Endodermal cell (in vitro differentiated cells): ENCODE measurements around the gene DAAM2. TPM values are rescaled to one million over a fixed set of nuclear protein-coding genes. Genes with fewer than 3 reads are reported as not detected.

Experiments used
- DNase-seq: peaks from one replicate; pipeline ENCODE4 v3.0.0-alpha.2; 2017
- H3K27ac ChIP-seq: 2 replicates; pipeline ENCODE4 v1.5.1; 2013; ENCODE audit warnings: mild to moderate bottlenecking, low read depth, low read length, moderate library complexity
- H3K27me3 ChIP-seq: 2 replicates; pipeline ENCODE4 v1.6.1; 2013; ENCODE audit warnings: mild to moderate bottlenecking, low read length, moderate library complexity; ENCODE audit not compliant: insufficient read depth, control insufficient read depth, poor library complexity, severe bottlenecking
- H3K36me3 ChIP-seq: 2 replicates; pipeline ENCODE4 v1.7.0; 2013; ENCODE audit warnings: mild to moderate bottlenecking, low read length, moderate library complexity; ENCODE audit not compliant: control insufficient read depth, insufficient read depth
- H3K4me1 ChIP-seq: one replicate; pipeline ENCODE4 v1.7.0; 2013; ENCODE audit warnings: low read length; ENCODE audit not compliant: control insufficient read depth, insufficient read depth
- H3K4me3 ChIP-seq: 2 replicates; pipeline ENCODE4 v1.5.1; 2013; ENCODE audit warnings: mild to moderate bottlenecking, low read length, moderate library complexity
- H3K9ac ChIP-seq: 2 replicates; pipeline ENCODE4 v1.6.1; 2013; ENCODE audit warnings: mild to moderate bottlenecking, low read length, moderate library complexity; ENCODE audit not compliant: poor library complexity, severe bottlenecking; ENCODE audit errors: extremely low read depth
- H3K9me3 ChIP-seq: 2 replicates; pipeline ENCODE4 v1.6.1; 2013; ENCODE audit warnings: mild to moderate bottlenecking, low read length, moderate library complexity; ENCODE audit not compliant: control insufficient read depth
- H3K27ac Mint-ChIP-seq: 2 replicates; pipeline ENCODE4 v1.8.0; 2020; ENCODE audit warnings: mixed read lengths
- H3K27me3 Mint-ChIP-seq: 2 replicates; pipeline ENCODE4 v1.8.0; 2021; ENCODE audit warnings: mild to moderate bottlenecking, mixed read lengths; ENCODE audit not compliant: insufficient read depth
- H3K36me3 Mint-ChIP-seq: 2 replicates; pipeline ENCODE4 v1.8.0; 2020; ENCODE audit warnings: low read depth, mixed read lengths
- H3K4me1 Mint-ChIP-seq: 2 replicates; pipeline ENCODE4 v1.8.0; 2020; ENCODE audit warnings: mixed read lengths
- H3K4me3 Mint-ChIP-seq: 2 replicates; pipeline ENCODE4 v1.8.0; 2020; ENCODE audit warnings: mild to moderate bottlenecking, moderate library complexity, mixed read lengths
- H3K9me3 Mint-ChIP-seq: 2 replicates; pipeline ENCODE4 v1.8.0; 2020; ENCODE audit warnings: mild to moderate bottlenecking, mixed read lengths
- CTCF ChIP-seq: fragments of 200-600 bp; sonication (generic); conservative IDR thresholded peaks from 2 replicates; pipeline ENCODE4 v1.5.0; 2021; ENCODE audit warnings: antibody characterized with exemption, mild to moderate bottlenecking
- WGBS, 2 experiments: methylation state at CpG; one replicate each; pipeline versions ENCODE4 v1.1.5 to v1.1.7; 2013; ENCODE audit warnings: missing lambda C conversion rate in 2 of 2, mixed read lengths in 1 of 2; ENCODE audit not compliant: insufficient coverage in 1 of 2, insufficient read length in 1 of 2; 5-methylcytosine and 5-hydroxymethylcytosine counted together
- total RNA-seq, 2 donors: library from RNA; stranded (reverse); fragmentation: NEBNext Ultra II Directional in 1 of 2; extraction: Animal tissue kit (Norgen Biotek cat#: 25700) in 1 of 2; gene quantifications; 2 replicates in 1 of 2; 3 replicates in 1 of 2; pipeline ENCODE4 v1.2.1, GENCODE V29; 2021

Gene DAAM2
- total RNA-seq, 2 donors from 2014 or later: 0.33 to 1.2 TPM

DNA sequence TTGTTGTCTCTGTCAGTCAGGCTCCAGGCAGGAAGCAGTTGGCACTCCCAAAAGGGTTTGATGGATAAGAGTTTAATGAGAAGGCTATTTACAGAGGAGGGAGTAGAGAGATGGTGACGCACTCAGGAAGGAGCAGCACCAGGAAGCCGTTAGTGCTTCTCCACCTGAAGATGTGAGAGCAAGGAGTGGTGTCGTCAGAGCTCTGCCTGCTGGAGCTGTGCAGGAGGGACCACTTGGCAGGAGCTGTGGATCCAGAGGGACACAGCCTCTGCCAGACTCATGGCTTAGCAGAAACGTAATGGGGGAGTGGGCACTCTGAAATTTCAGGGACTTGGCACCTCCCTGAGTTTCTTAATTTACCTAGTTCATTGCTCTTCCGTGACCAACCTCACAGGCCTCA is 16.8 kb downstream of the DAAM2 start:
- no peak for TF ChIP-seq CTCF
- Mint-ChIP-seq H3K27ac (no peak overlapping the region), H3K4me1 (peaks cover 4% of the 10 kb centered on the region), H3K4me3 (no peak overlapping the region), H3K9me3 (no peaks in the 10 kb centered on the region), H3K36me3 (no peaks in the 10 kb centered on the region), H3K27me3 (peaks cover 8% of the 10 kb centered on the region)
- Histone ChIP-seq H3K36me3 (no peaks in the 10 kb centered on the region), H3K9me3 (no peaks in the 10 kb centered on the region), H3K27me3 (no peaks in the 10 kb centered on the region), H3K4me3 (no peak overlapping the region), H3K27ac (no peak overlapping the region), H3K4me1 (peaks cover 4% of the 10 kb centered on the region), H3K9ac (no peak overlapping the region)
- 66 to 100% methylated on average over 1 to 5 of the region's 5 CpGs for WGBS, 2 experiments
- no peak for DNase-seq

- Mint-ChIP-seq H3K9me3 (no peaks in the 10 kb centered on the region), H3K27ac (no peak overlapping the region), H3K4me3 (no peak overlapping the region), H3K36me3 (no peaks in the 10 kb centered on the region), H3K27me3 (peaks cover 8% of the 10 kb centered on the region), H3K4me1 (peaks cover 4% of the 10 kb centered on the region)
- no peak overlapping the region for H3K27ac ChIP-seq
- no peaks in the 10 kb centered on the region for H3K27me3 ChIP-seq
- peaks cover 4% of the 10 kb centered on the region for H3K4me1 ChIP-seq
- no peak overlapping the region for H3K4me3 ChIP-seq
- no peak overlapping the region for H3K9ac ChIP-seq
- no peaks in the 10 kb centered on the region for H3K9me3 ChIP-seq
- no peaks in the 10 kb centered on the region for H3K36me3 ChIP-seq
- TF ChIP-seq CTCF: no peak
- WGBS, 2 experiments: 88 to 100% methylated on average over 1 to 3 of the region's 3 CpGs
- DNase-seq: no peak
Observed at GRCh38 chr6:39811835-39812345, 19.7 kb downstream of the DAAM2 start.

DNA sequence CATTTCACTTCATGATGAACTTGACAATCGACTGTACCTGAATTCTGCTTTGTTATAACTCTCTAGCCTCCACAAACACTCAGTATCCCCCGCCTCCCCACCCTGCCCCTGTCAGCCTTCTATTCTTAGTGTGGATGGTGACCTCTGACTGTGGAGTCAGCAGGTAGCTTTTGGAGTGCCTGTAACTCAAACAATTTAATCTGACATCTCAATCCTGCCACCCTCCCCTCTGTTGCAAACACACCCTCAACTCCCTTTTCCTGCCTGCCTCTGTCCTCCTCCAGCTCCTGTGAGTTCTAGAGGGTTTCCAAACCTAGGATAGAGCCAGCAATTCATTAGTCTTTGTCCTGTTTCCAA is 20.3 kb downstream of the DAAM2 start:
- Histone ChIP-seq H3K4me1 (peaks cover 4% of the 10 kb centered on the region), H3K27ac (no peak overlapping the region), H3K9me3 (no peaks in the 10 kb centered on the region), H3K4me3 (no peak overlapping the region), H3K9ac (no peak overlapping the region), H3K27me3 (no peaks in the 10 kb centered on the region), H3K36me3 (no peaks in the 10 kb centered on the region)
- H3K36me3 Mint-ChIP-seq: no peaks in the 10 kb centered on the region
- H3K27ac Mint-ChIP-seq: no peak overlapping the region
- WGBS, 2 experiments: 92% methylated on average over 2 of the region's 2 CpGs; no CpG with 5 or more reads in 1 of the 2 experiments
- H3K27me3 Mint-ChIP-seq: peaks cover 8% of the 10 kb centered on the region
- no peak overlapping the region for H3K4me3 Mint-ChIP-seq
- no peak for TF ChIP-seq CTCF
- DNase-seq: no peak
- H3K9me3 Mint-ChIP-seq: no peaks in the 10 kb centered on the region
- H3K4me1 Mint-ChIP-seq: peaks cover 4% of the 10 kb centered on the region
